MM.1S (cell line): ENCODE results near the gene ELMO1.

ENCODE experiments used
- DNase-seq: peaks from one replicate; pipeline ENCODE4 v3.0.0-alpha.2; 2015
- H2AFZ ChIP-seq: fragments of 300-600 bp; sonication (generic); 2 replicates; pipeline ENCODE4 v1.6.0; 2016; ENCODE audit warnings: antibody characterized with exemption, low read length
- H3F3A ChIP-seq: fragments of 300-600 bp; sonication (generic); 2 replicates; pipeline ENCODE4 v1.6.1; 2016; ENCODE audit warnings: mild to moderate bottlenecking, antibody characterized with exemption, low read length, moderate library complexity, mixed read lengths; ENCODE audit not compliant: insufficient read depth
- H3K27ac ChIP-seq: fragments of 300-600 bp; sonication (generic); 2 replicates; pipeline ENCODE4 v1.5.1; 2016; ENCODE audit warnings: mild to moderate bottlenecking, low read length
- H3K27me3 ChIP-seq: fragments of 300-600 bp; sonication (generic); replicated peaks from 2 replicates; pipeline ENCODE4 v1.6.0; 2016; ENCODE audit warnings: low read length; ENCODE audit not compliant: insufficient read depth
- H3K36me3 ChIP-seq: fragments of 300-600 bp; sonication (generic); replicated peaks from 2 replicates; pipeline ENCODE4 v1.6.1; 2016; ENCODE audit warnings: mild to moderate bottlenecking, low read length, mixed read lengths; ENCODE audit not compliant: insufficient read depth
- H3K4me1 ChIP-seq: fragments of 300-600 bp; sonication (generic); 2 replicates; pipeline ENCODE4 v1.6.1; 2016; ENCODE audit warnings: low read length, mixed read lengths
- H3K4me2 ChIP-seq: fragments of 300-600 bp; sonication (generic); 2 replicates; pipeline ENCODE4 v1.6.0; 2016; ENCODE audit warnings: low read depth, low read length
- H3K4me3 ChIP-seq: fragments of 300-600 bp; sonication (generic); 2 replicates; pipeline ENCODE4 v1.5.1; 2016; ENCODE audit warnings: low read length, mixed read lengths
- H3K79me2 ChIP-seq: fragments of 300-600 bp; sonication (generic); 2 replicates; pipeline ENCODE4 v1.6.1; 2016; ENCODE audit warnings: mixed run types, low read length, mixed read lengths
- H3K9ac ChIP-seq: fragments of 300-600 bp; sonication (generic); 2 replicates; pipeline ENCODE4 v1.6.1; 2016; ENCODE audit warnings: low read length, mixed read lengths
- H3K9me2 ChIP-seq: fragments of 300-600 bp; sonication (generic); replicated peaks from 2 replicates; pipeline ENCODE4 v1.6.1; 2016; ENCODE audit warnings: mild to moderate bottlenecking, low read length, mixed read lengths; ENCODE audit not compliant: insufficient read depth
- H3K9me3 ChIP-seq: fragments of 300-600 bp; sonication (generic); replicated peaks from 2 replicates; pipeline ENCODE4 v1.6.1; 2016; ENCODE audit warnings: mild to moderate bottlenecking, low read length, mixed read lengths; ENCODE audit not compliant: insufficient read depth
- H4K20me1 ChIP-seq: fragments of 300-600 bp; sonication (generic); 2 replicates; pipeline ENCODE4 v1.6.1; 2016; ENCODE audit warnings: mild to moderate bottlenecking, low read length, moderate library complexity, mixed read lengths; ENCODE audit not compliant: insufficient read depth
- CTCF ChIP-seq: fragments of 300-600 bp; sonication (generic); IDR thresholded peaks from 2 replicates; pipeline ENCODE4 v1.5.1; 2016; ENCODE audit warnings: antibody characterized with exemption, low read length, mixed read lengths
- EZH2 ChIP-seq: fragments of 300-600 bp; sonication (generic); optimal IDR thresholded peaks from 2 replicates; pipeline ENCODE3; 2017; ENCODE audit warnings: low read depth, mild to moderate bottlenecking, antibody characterized with exemption, low read length, mixed read lengths
- EZH2phosphoT487 ChIP-seq: fragments of 300-600 bp; sonication (generic); IDR thresholded peaks from 2 replicates; pipeline ENCODE4 v1.6.1; 2018; ENCODE audit warnings: antibody characterized with exemption, low read length

ELMO1 gene

DNA sequence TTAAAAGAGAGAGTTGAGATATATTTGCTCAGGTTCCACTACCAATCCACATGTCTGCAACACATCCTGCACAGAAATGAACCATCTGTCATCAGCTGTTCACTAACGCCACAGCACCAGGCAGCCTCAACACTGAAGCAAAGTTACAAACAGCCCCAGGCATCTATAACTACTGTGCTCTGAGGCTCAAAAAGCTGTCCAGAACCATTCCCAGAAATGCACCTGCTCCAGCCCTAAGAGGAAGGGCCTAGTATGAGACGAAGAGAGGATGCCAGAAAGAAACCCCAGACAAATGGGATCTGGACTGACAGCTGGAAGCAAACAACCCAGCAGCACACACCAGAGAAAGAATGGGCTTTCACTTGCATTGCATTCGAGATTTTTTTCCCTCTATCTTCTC lies 159.3 kb downstream of the ELMO1 start:
- no peaks in the 10 kb centered on the region for H3K36me3 ChIP-seq
- H3K27me3 ChIP-seq, result no peaks in the 10 kb centered on the region

GRCh38 chr7:37287131-37287855 lies 161.4 kb downstream of the ELMO1 start:
- Histone ChIP-seq H2AFZ (no peak overlapping the region), H3K27ac (no peak overlapping the region), H3K9me3 (no peaks in the 10 kb centered on the region), H3K4me1 (peaks cover 15% of the 10 kb centered on the region), H3K27me3 (no peaks in the 10 kb centered on the region), H3F3A (no peaks in the 10 kb centered on the region), H3K79me2 (peaks cover 90% of the 10 kb centered on the region), H3K4me2 (no peak overlapping the region), H3K9ac (no peak overlapping the region), H3K4me3 (no peak overlapping the region), H3K9me2 (no peaks in the 10 kb centered on the region), H3K36me3 (no peaks in the 10 kb centered on the region), H4K20me1 (peaks cover 20% of the 10 kb centered on the region)
- no peak for TF ChIP-seq EZH2
- TF ChIP-seq CTCF, result no peak
- TF ChIP-seq EZH2phosphoT487, result no peak
- peak; percentile 68 for DNase-seq

More for the DNA sequence above, 159.3 kb downstream of the ELMO1 start:
- Histone ChIP-seq H2AFZ (no peak overlapping the region), H4K20me1 (peaks cover 7% of the 10 kb centered on the region; the same call in 1 of the 2 replicates), H3K4me1 (peaks cover 15% of the 10 kb centered on the region), H3F3A (no peaks in the 10 kb centered on the region), H3K79me2 (peaks cover 75% of the 10 kb centered on the region), H3K4me3 (no peak overlapping the region), H3K9me2 (no peaks in the 10 kb centered on the region), H3K27ac (no peak overlapping the region), H3K9ac (no peak overlapping the region), H3K4me2 (no peak overlapping the region), H3K9me3 (no peaks in the 10 kb centered on the region)
- DNase-seq, result no peak
- TF ChIP-seq CTCF (no peak), EZH2 (no peak), EZH2phosphoT487 (no peak)

- H3K4me2 ChIP-seq, result no peak overlapping the region
- no peak for DNase-seq
- H3K9me3 ChIP-seq, result no peaks in the 10 kb centered on the region
- H3K9ac ChIP-seq, result no peak overlapping the region
- H3K27me3 ChIP-seq, result no peaks in the 10 kb centered on the region
- no peak overlapping the region for H3K27ac ChIP-seq
- H3K4me3 ChIP-seq, result no peak overlapping the region
- no peaks in the 10 kb centered on the region for H3K9me2 ChIP-seq
- peaks cover 97% of the 10 kb centered on the region for H3K79me2 ChIP-seq
- H4K20me1 ChIP-seq, result peaks cover 21% of the 10 kb centered on the region
- H3K4me1 ChIP-seq, result peaks cover 15% of the 10 kb centered on the region
- H2AFZ ChIP-seq, result no peak overlapping the region
- TF ChIP-seq EZH2phosphoT487 (no peak), CTCF (no peak), EZH2 (no peak)
- H3F3A ChIP-seq, result no peaks in the 10 kb centered on the region
- no peaks in the 10 kb centered on the region for H3K36me3 ChIP-seq
These were observed 162.2 kb downstream of the ELMO1 start for GRCh38 chr7:37286454-37286832.
